ENCODE measurements around the gene MAPK10. TPM values are rescaled to one million over a fixed set of nuclear protein-coding genes. Genes with fewer than 3 reads are reported as not detected.

MAPK10 gene
- under 1 TPM in 1 of 2 donors, not detected in 1; 0.49 TPM for total RNA-seq

DNA sequence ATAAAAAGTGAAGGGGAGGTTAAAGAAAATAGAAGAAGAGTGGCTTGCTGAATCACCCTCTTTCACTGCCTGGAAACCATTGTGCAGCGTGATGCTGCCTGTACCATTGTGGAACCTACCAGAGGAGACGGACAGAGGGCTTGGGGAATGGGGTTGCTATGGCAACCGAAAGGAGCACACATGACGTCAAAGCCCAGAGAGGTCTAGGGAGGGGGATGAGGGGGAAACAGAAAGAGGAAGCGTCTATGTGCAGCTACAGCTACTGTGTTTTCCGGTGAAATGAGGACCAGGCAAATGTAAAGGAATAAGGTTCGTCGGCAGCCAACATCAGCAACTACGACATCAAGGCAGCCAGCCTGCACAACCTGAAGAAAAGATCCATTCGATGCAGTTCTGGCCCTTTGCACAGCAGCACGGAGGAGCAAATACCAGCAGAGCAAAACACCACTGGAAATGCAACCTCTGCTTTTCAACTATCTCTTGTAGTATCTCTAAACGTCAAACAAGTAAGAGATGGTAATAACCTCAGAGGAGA, at the start of gene MAPK10:
Gene MAPK10 (minus strand): TSS at position 110 of the 535 bp plus-strand sequence.
- Mint-ChIP-seq H3K9me3 (no peaks in the 10 kb centered on the region), H3K27ac (no peak within 1 kb of the TSS)

DNA sequence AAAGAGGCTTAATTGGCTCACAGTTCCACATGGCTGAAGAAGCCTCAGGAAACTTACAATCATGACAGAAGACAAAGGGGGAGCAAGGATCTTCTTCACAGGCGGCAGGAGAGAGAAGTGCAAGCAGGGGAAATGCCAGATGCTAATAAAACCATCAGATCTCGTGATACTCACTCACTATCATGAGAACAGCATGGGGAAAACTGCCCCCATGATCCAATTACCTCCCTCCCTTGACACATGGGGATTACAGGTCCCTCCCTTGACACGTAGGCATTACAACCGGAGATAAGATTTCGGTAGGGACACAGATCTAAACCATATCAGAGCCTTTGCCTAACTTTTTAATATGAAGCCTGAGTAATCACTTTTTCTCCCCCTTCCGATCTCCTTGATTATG, 43.7 kb upstream of the MAPK10 start:
- H3K27me3 Mint-ChIP-seq (ENCODE audit: low read depth), result no peaks in the 10 kb centered on the region
- DNase-seq, result no peak
- H3K4me3 Mint-ChIP-seq, result no peak overlapping the region
- H3K9me3 Mint-ChIP-seq, result peaks cover 2 to 4% of the 10 kb centered on the region in 2 donors
- no peak overlapping the region for H3K27ac Mint-ChIP-seq
- no peak for ATAC-seq (replicated peaks in 1 of 2)
- H3K4me1 Mint-ChIP-seq (ENCODE audit: low read depth), result no peaks in the 10 kb centered on the region
- H3K36me3 Mint-ChIP-seq (ENCODE audit: insufficient read depth in 2 of 2), result no peaks in the 10 kb centered on the region

More for the DNA sequence above, at the start of gene MAPK10:
- DNase-seq (peak; percentile 36 to 50), ATAC-seq (replicated peaks in 1 of 2) (peak; percentile 92)
- Mint-ChIP-seq H3K27me3 (ENCODE audit: low read depth) (peaks cover 7% of the 10 kb centered on the region), H3K4me3 (peak within 1 kb of the TSS; percentile 45 to 71), H3K36me3 (ENCODE audit: insufficient read depth in 2 of 2) (no peaks in the 10 kb centered on the region), H3K4me1 (ENCODE audit: low read depth) (peaks cover 25% of the 10 kb centered on the region)

DNA sequence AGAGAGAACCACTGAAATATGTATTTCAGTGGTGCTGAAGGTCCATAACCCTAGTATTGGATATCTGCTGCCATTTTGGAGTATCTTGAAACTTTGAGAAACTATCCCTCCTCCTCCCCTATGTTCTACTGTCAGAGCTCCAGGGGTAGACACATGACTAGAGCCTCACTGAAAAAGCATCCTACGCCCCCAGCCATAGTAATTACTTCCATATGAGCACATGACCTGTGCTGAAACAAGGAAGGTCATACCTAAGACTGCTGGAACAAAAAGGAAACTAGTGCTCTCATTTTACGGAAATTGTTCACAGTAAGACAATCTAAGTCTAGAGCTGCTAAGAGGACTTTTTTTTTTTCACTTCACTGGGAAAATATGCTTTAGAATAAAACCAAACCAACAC, 42.0 kb upstream of the MAPK10 start:
- no peak overlapping the region for H3K4me3 Mint-ChIP-seq
- H3K27ac Mint-ChIP-seq, result no peak overlapping the region
- peaks cover 0 to 4% of the 10 kb centered on the region in 2 donors for H3K9me3 Mint-ChIP-seq
- H3K27me3 Mint-ChIP-seq (ENCODE audit: low read depth), result no peaks in the 10 kb centered on the region
- no peaks in the 10 kb centered on the region for H3K4me1 Mint-ChIP-seq (ENCODE audit: low read depth)
- ATAC-seq (replicated peaks in 1 of 2) (no peak), DNase-seq (no peak)
- H3K36me3 Mint-ChIP-seq (ENCODE audit: insufficient read depth in 2 of 2), result no peaks in the 10 kb centered on the region

DNA sequence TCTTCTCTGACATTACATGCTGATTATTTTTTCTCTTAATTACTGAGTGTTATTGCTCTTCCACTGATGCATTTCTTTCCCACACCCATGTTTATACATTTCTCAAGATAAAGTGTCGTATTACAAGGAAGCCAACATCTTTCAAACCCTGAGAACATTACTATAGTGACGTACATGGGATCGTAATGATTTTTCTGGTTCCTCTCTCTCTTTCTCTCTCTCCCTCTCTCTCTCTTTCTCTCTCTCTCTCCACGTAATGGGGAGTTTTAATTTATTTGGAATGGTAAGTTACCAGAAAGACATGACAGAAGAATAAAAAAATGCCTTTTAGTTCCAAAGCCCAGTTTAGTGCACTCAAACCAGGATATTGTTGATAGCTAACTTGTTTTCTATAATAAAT, 40.4 kb upstream of the MAPK10 start:
- Mint-ChIP-seq H3K27ac (no peak overlapping the region), H3K27me3 (ENCODE audit: low read depth) (no peaks in the 10 kb centered on the region), H3K4me3 (no peak overlapping the region), H3K36me3 (ENCODE audit: insufficient read depth in 2 of 2) (no peaks in the 10 kb centered on the region), H3K9me3 (peaks cover 0 to 4% of the 10 kb centered on the region in 2 donors), H3K4me1 (ENCODE audit: low read depth) (no peaks in the 10 kb centered on the region)
- no peak for ATAC-seq (replicated peaks in 1 of 2)
- no peak for DNase-seq

DNA sequence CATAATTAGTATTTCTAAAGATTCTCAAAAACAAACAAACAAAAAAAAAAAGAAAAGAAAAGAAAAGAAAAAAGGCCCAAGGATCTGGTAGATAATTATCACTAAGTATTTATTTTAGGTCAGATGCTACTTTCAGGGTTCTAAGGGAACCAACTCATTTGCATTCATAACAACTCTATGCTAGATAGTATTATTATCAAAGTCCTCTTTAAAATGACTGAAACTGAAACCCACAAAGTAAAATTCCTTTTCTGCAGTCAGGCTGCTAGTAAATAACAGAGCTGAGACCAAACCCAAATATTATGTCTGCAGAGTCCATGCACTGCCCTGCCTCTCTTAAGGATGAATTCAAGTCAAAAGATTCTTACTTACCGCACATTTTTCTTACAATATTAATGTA, 38.3 kb upstream of the MAPK10 start:
- no peak overlapping the region for H3K27ac Mint-ChIP-seq
- DNase-seq (no peak), ATAC-seq (replicated peaks in 1 of 2) (no peak)
- no peaks in the 10 kb centered on the region for H3K4me1 Mint-ChIP-seq (ENCODE audit: low read depth)
- H3K27me3 Mint-ChIP-seq (ENCODE audit: low read depth), result no peaks in the 10 kb centered on the region
- H3K4me3 Mint-ChIP-seq, result no peak overlapping the region
- no peaks in the 10 kb centered on the region for H3K36me3 Mint-ChIP-seq (ENCODE audit: insufficient read depth in 2 of 2)
- peaks cover 0 to 4% of the 10 kb centered on the region in 2 donors for H3K9me3 Mint-ChIP-seq

DNA sequence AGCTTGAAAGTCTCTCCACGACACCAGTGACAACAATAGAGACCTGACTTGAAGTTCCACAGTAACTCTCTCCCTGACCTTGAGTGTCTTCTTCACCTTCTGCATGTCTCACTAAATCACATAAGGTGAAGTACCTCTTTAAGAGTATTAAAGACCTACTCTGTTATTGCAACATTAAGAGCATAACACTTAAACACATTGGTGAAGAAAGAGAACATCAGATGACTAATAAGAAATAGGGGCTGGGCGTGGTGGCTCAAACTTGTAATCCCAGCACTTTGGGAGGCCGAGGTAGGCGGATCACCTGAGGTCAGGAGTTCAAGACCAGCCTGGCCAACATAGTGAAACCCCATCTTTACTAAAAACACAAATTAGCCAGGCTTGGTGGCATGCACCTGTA, 33.9 kb upstream of the MAPK10 start:
- Mint-ChIP-seq H3K4me3 (no peak overlapping the region), H3K4me1 (ENCODE audit: low read depth) (no peaks in the 10 kb centered on the region), H3K36me3 (ENCODE audit: insufficient read depth in 2 of 2) (no peaks in the 10 kb centered on the region), H3K27ac (no peak overlapping the region), H3K9me3 (no peaks in the 10 kb centered on the region), H3K27me3 (ENCODE audit: low read depth) (no peaks in the 10 kb centered on the region)
- no peak for DNase-seq
- no peak for ATAC-seq (replicated peaks in 1 of 2)

DNA sequence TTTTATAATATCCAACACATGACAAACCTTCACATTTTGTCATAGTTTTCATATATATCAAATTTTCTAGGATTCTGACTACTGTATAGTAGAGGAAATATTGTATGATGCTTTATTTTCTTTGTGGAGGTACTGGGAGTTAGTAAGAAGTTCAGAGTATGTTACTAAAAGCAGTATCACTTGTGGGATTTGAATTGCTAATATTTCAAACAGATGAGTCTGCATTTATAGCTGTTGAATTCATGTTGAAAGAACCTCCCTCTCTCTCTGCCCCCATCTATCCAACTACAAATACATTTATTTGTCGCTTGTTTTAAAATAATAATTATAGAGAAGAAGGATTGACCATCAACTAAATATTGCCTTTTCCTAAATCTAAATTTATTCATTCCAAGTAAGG, 29.8 kb upstream of the MAPK10 start:
- no peaks in the 10 kb centered on the region for H3K4me1 Mint-ChIP-seq (ENCODE audit: low read depth)
- no peak overlapping the region for H3K27ac Mint-ChIP-seq
- no peak for ATAC-seq (replicated peaks in 1 of 2)
- no peaks in the 10 kb centered on the region for H3K9me3 Mint-ChIP-seq
- peaks cover 16% of the 10 kb centered on the region for H3K27me3 Mint-ChIP-seq (ENCODE audit: low read depth)
- no peak for DNase-seq
- H3K4me3 Mint-ChIP-seq, result no peak overlapping the region
- no peaks in the 10 kb centered on the region for H3K36me3 Mint-ChIP-seq (ENCODE audit: insufficient read depth in 2 of 2)

DNA sequence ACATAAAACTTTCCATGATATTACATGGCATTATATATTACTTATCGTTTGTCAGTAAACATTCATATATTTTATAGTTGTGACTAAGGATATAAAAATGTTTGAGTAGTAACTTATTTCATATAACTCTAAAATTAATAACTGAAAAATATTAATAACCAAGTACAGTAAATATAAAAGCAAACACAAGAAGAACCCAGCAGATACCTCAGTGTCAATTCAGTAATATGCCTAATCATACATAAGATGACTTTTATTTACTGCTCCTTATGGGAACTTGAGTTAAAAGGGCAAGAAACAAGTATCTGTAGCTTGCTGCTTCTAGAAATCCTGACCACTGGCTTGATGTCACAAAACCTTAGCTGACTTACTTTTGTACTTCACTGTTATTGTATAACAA, 28.4 kb upstream of the MAPK10 start:
- no peaks in the 10 kb centered on the region for H3K4me1 Mint-ChIP-seq (ENCODE audit: low read depth)
- no peak for ATAC-seq (replicated peaks in 1 of 2)
- H3K9me3 Mint-ChIP-seq, result no peaks in the 10 kb centered on the region
- H3K27ac Mint-ChIP-seq, result no peak overlapping the region
- peaks cover 16% of the 10 kb centered on the region for H3K27me3 Mint-ChIP-seq (ENCODE audit: low read depth)
- DNase-seq, result no peak
- no peaks in the 10 kb centered on the region for H3K36me3 Mint-ChIP-seq (ENCODE audit: insufficient read depth in 2 of 2)
- H3K4me3 Mint-ChIP-seq, result no peak overlapping the region

DNA sequence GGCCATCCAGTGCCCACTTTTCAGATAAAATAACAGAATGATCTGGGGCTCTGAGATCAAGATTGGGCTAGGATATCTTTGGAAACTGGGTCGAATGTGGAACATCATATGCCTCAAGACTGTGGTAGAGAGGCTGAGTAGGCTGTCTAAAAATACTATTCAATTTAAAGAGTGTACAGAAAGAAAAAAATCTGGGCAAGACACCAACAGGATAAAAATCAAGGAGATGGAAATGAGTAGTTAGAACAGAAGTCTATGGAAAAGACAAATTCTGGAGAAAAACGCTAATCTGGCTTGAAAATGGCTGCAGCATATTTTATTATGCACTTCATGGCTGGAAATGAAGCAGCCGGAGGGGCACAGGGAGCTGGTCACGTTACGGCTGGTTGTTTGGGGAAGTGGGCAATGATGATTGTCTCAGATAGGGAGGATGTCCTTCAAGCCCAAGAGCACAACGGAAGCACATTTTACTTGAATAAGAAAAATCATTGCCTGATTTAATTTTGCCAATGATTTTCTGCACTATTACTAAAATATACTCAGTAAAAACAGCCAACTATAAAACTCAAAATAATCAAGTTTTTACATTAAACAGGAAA, 27.1 kb upstream of the MAPK10 start:
- Mint-ChIP-seq H3K27me3 (ENCODE audit: low read depth) (peaks cover 16% of the 10 kb centered on the region), H3K27ac (no peak overlapping the region), H3K36me3 (ENCODE audit: insufficient read depth in 2 of 2) (no peaks in the 10 kb centered on the region), H3K4me3 (no peak overlapping the region), H3K4me1 (ENCODE audit: low read depth) (no peaks in the 10 kb centered on the region), H3K9me3 (no peaks in the 10 kb centered on the region)
- no peak for ATAC-seq (replicated peaks in 1 of 2)
- DNase-seq, result no peak

DNA sequence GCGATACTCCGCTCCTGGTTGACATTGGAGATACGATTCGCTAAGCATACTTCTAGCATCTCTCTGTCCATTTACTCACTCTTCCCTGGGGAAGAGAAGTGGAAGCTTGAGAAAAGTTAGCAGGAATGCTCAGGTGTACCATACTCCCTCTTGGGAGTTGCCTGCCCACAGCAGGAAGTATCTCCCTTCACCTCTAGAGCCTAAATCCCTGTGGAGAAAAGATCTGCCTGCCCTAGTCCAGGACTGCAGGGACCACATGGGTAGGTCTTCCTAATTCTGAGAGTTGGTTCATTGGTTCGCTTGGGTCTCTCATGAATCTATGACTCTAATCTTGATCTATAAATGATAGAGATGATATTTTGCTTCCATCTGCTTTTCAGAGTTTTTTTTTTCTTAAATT, 26.3 kb upstream of the MAPK10 start:
- H3K27ac Mint-ChIP-seq, result no peak overlapping the region

DNA sequence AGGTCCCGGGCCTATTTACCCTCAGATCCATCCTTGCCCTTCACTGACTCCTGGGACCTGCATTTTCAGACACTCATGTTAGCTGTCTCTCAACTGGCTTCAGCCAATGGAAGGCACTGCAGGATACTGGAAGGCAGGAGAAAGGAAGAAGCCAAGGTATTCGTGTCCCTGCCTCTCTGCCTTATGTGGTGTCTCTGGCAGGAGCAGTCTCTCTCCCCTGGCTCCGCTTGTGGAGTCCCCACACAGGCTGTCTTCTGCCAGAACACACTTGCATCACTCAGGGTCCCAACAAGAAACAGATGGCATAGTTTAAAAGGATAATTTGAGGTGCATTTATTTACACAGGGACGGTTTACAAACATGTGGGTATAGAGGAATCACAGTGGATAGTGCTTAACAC, 21.6 kb upstream of the MAPK10 start:
- no peaks in the 10 kb centered on the region for H3K9me3 Mint-ChIP-seq
- no peak overlapping the region for H3K4me3 Mint-ChIP-seq
- no peak overlapping the region for H3K27ac Mint-ChIP-seq
- no peaks in the 10 kb centered on the region for H3K36me3 Mint-ChIP-seq (ENCODE audit: insufficient read depth in 2 of 2)
- H3K27me3 Mint-ChIP-seq (ENCODE audit: low read depth), result peaks cover 8% of the 10 kb centered on the region
- ATAC-seq (replicated peaks in 1 of 2) (no peak), DNase-seq (no peak)
- H3K4me1 Mint-ChIP-seq (ENCODE audit: low read depth), result no peaks in the 10 kb centered on the region

More for the DNA sequence above, 26.3 kb upstream of the MAPK10 start:
- no peaks in the 10 kb centered on the region for H3K9me3 Mint-ChIP-seq
- DNase-seq (no peak), ATAC-seq (replicated peaks in 1 of 2) (no peak)
- peaks cover 16% of the 10 kb centered on the region for H3K27me3 Mint-ChIP-seq (ENCODE audit: low read depth)
- no peak overlapping the region for H3K4me3 Mint-ChIP-seq
- H3K4me1 Mint-ChIP-seq (ENCODE audit: low read depth), result no peaks in the 10 kb centered on the region
- no peaks in the 10 kb centered on the region for H3K36me3 Mint-ChIP-seq (ENCODE audit: insufficient read depth in 2 of 2)

DNA sequence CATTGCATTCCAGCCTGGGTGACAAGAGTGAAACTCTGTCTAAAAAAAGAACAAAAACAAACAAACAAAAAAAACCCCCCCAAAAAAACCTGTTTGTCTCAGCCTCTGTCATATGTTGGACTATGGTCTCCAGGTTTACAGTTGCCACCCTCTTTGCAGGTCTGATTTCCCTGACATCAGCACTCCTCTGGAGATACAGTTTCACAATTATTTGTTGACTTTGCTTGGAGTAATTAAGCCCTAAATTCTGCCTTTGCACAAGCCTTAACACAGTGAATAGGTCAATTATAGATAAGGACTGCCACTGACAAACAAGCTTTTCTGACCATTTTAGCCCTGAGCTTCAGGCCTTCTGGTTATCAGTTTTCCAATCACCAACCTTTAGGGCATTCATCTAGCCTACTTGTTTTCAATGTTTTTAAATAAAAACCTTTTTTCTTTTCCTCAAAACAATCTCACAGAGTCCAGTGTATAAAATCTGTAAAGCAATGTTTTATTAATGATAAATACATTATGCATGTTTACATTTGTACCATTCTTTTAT, 20.4 kb upstream of the MAPK10 start:
- H3K36me3 Mint-ChIP-seq (ENCODE audit: insufficient read depth in 2 of 2), result no peaks in the 10 kb centered on the region
- ATAC-seq (replicated peaks in 1 of 2) (no peak), DNase-seq (no peak)
- H3K9me3 Mint-ChIP-seq, result no peaks in the 10 kb centered on the region
- H3K27me3 Mint-ChIP-seq (ENCODE audit: low read depth), result no peaks in the 10 kb centered on the region
- H3K27ac Mint-ChIP-seq, result no peak overlapping the region
- no peak overlapping the region for H3K4me3 Mint-ChIP-seq
- no peaks in the 10 kb centered on the region for H3K4me1 Mint-ChIP-seq (ENCODE audit: low read depth)

DNA sequence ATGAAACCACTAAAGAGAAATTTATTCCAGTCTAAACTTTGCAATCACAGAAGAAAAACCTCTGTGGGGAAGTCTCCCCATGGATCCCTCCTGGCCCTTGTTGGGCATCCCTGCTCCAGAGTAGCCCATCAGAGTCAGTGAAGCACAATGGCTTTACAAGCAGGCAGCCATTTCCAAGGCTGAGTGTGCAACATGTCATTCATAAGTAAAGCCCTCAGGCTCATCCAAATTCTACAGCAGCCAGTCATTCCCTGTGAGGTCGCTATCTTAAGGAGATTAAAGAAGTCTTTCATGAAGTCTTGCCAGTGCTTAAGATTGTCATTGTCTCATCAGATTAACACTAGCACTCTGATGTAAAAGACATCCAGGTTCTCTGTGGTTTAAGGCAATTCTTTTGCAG, 17.0 kb upstream of the MAPK10 start:
- Mint-ChIP-seq H3K27me3 (ENCODE audit: low read depth) (no peaks in the 10 kb centered on the region), H3K27ac (no peak overlapping the region), H3K36me3 (ENCODE audit: insufficient read depth in 2 of 2) (no peaks in the 10 kb centered on the region), H3K4me3 (no peak overlapping the region), H3K9me3 (peaks cover 2 to 4% of the 10 kb centered on the region in 2 donors), H3K4me1 (ENCODE audit: low read depth) (no peaks in the 10 kb centered on the region)
- no peak for ATAC-seq (replicated peaks in 1 of 2)
- no peak for DNase-seq

DNA sequence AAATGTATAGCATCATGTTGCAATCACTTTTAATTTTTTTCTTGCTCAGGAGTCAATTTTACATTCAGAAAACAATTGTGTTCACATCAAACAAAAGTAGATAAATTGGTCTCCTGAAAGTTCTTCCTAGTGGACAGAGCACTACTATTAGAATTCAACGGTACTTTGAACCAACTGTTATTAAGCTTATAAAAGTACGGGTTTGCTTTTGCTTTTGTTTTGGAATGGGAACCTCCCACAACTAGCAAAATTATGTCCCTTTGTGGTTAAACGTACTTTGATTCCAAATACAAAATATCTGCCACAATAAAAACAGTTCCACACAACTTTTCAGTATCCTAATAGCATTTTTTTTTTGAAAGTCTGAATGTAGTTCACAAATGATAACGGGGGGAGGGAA, 8.6 kb upstream of the MAPK10 start:
- H3K4me3 Mint-ChIP-seq, result no peak overlapping the region
- H3K4me1 Mint-ChIP-seq (ENCODE audit: low read depth), result no peaks in the 10 kb centered on the region
- H3K27ac Mint-ChIP-seq, result no peak overlapping the region
- H3K9me3 Mint-ChIP-seq, result peaks cover 0 to 4% of the 10 kb centered on the region in 2 donors
- no peak for DNase-seq
- ATAC-seq (replicated peaks in 1 of 2), result no peak
- peaks cover 6% of the 10 kb centered on the region for H3K27me3 Mint-ChIP-seq (ENCODE audit: low read depth)
- no peaks in the 10 kb centered on the region for H3K36me3 Mint-ChIP-seq (ENCODE audit: insufficient read depth in 2 of 2)
